Keratinocyte (primary cell): ENCODE measurements around the gene BMF. TPM values are rescaled to one million over a fixed set of nuclear protein-coding genes. Genes with fewer than 3 reads are reported as not detected.

ENCODE experiments used
- DNase-seq: peaks from one replicate; pipeline ENCODE4 v3.0.0-alpha.2; 2011; ENCODE audit warnings: low read depth, missing footprints, low spot score
- FAIRE-seq: peaks from 2 replicates; lab custom pipeline; 2011; peaks lifted over from hg19 to GRCh38; lab: Jason Lieb, UNC
- H2AFZ ChIP-seq: 2 replicates; pipeline ENCODE4 v1.6.0; 2012; ENCODE audit warnings: low read length, control low read depth, inconsistent platforms; ENCODE audit not compliant: control insufficient read depth
- H3K27ac ChIP-seq: 2 replicates; pipeline ENCODE4 v1.5.1; 2011; ENCODE audit warnings: low read length; ENCODE audit not compliant: control insufficient read depth, insufficient read depth
- H3K27me3 ChIP-seq: 3 replicates; pipeline ENCODE4 v1.6.0; 2011; ENCODE audit warnings: low read length; ENCODE audit not compliant: control insufficient read depth, insufficient read depth; ENCODE audit errors: extremely low read depth
- H3K36me3 ChIP-seq, 2 experiments: 2 replicates in 1 of 2; 3 replicates in 1 of 2; pipeline ENCODE4 v1.5.1; 2011; ENCODE audit warnings: low read length in 2 of 2, mild to moderate bottlenecking in 1 of 2; ENCODE audit not compliant: control insufficient read depth in 2 of 2, insufficient read depth in 2 of 2; ENCODE audit errors: extremely low read depth in 1 of 2
- H3K4me1 ChIP-seq: 3 replicates; pipeline ENCODE4 v1.5.1; 2011; ENCODE audit warnings: low read length; ENCODE audit not compliant: control insufficient read depth, insufficient read depth; ENCODE audit errors: extremely low read depth
- H3K4me2 ChIP-seq: 3 replicates; pipeline ENCODE4 v1.6.0; 2011; ENCODE audit warnings: low read depth, low read length; ENCODE audit not compliant: control insufficient read depth, insufficient read depth; ENCODE audit errors: extremely low read depth
- H3K4me3 ChIP-seq, 3 experiments: fragments of 200-600 bp in 1 of 3; sonication (generic) in 1 of 3; 2 replicates in 2 of 3; 3 replicates in 1 of 3; pipeline ENCODE4 v1.5.1; 2011 to 2016; ENCODE audit warnings: low read length in 3 of 3, mild to moderate bottlenecking in 3 of 3, control low read depth in 2 of 3, inconsistent platforms in 1 of 3, low read depth in 1 of 3, mixed read lengths in 1 of 3, mixed run types in 1 of 3, moderate library complexity in 1 of 3; ENCODE audit not compliant: control insufficient read depth in 2 of 3, insufficient read depth in 2 of 3; ENCODE audit errors: extremely low read depth in 1 of 3
- H3K79me2 ChIP-seq: 2 replicates; pipeline ENCODE4 v1.6.0; 2012; ENCODE audit warnings: low read length; ENCODE audit not compliant: control insufficient read depth, insufficient read depth
- H3K9ac ChIP-seq: 3 replicates; pipeline ENCODE4 v1.6.0; 2011; ENCODE audit warnings: low read length; ENCODE audit not compliant: control insufficient read depth, insufficient read depth; ENCODE audit errors: extremely low read depth
- H3K9me1 ChIP-seq: 3 replicates; pipeline ENCODE4 v1.6.0; 2011; ENCODE audit warnings: low read length; ENCODE audit not compliant: control insufficient read depth, insufficient read depth; ENCODE audit errors: extremely low read depth
- H3K9me3 ChIP-seq: 2 replicates; pipeline ENCODE4 v1.5.1; 2012; ENCODE audit warnings: low read depth, low read length; ENCODE audit not compliant: control insufficient read depth
- H4K20me1 ChIP-seq: 3 replicates; pipeline ENCODE4 v1.6.0; 2011; ENCODE audit warnings: low read length; ENCODE audit not compliant: control insufficient read depth, insufficient read depth; ENCODE audit errors: extremely low read depth
- CTCF ChIP-seq, 3 experiments: IDR thresholded peaks in 1 of 3; conservative IDR thresholded peaks in 1 of 3; optimal IDR thresholded peaks in 1 of 3; 2 replicates in 2 of 3; 3 replicates in 1 of 3; pipeline versions ENCODE3 to v1.5.1; 2011; ENCODE audit warnings: low read length in 3 of 3, mild to moderate bottlenecking in 3 of 3, moderate library complexity in 2 of 3, control low read depth in 1 of 3, inconsistent platforms in 1 of 3; ENCODE audit not compliant: insufficient read depth in 2 of 3; ENCODE audit errors: extremely low read depth in 1 of 3
- EZH2 ChIP-seq: IDR thresholded peaks from one replicate; pipeline ENCODE4 v1.6.1; 2012; ENCODE audit warnings: inconsistent platforms, mild to moderate bottlenecking, low read length, moderate library complexity
- dilution Hi-C: fragments of 300-500 bp; cut with MboI; formaldehyde crosslinking; loops from one replicate; pipeline ENCODE4 v1.7.0; 2020; ENCODE audit warnings: low sequenced_read_pairs; ENCODE audit not compliant: extremely low pct_ligation_motif_present
- polyA plus RNA-seq, 5 experiments: library from polyadenylated mRNA; depleted of rRNA in 3 of 5; stranded (reverse) in 3 of 5; stranded (forward) in 1 of 5; unstranded in 1 of 5; fragments of >200 nt; gene quantifications; 1 replicate in 1 of 5; 2 replicates in 3 of 5; 3 replicates in 1 of 5; pipeline versions ENCODE4 v1.2.1 to v1.2.3, GENCODE V29; 2011 to 2012; ENCODE audit warnings: missing spikeins in 2 of 5, low read depth in 1 of 5, low replicate concordance in 1 of 5

BMF gene
- polyA plus RNA-seq, 1 donor (not counting 4 experiments of a cell fraction or from before 2014, with no cell fraction given), result 0.13 TPM

GRCh38 chr15:40048926-40049475 lies 59.7 kb downstream of the BMF start:
- no peak overlapping the region for H3K9ac ChIP-seq
- dilution Hi-C loops, result no loop called here
- no peak overlapping the region for H2AFZ ChIP-seq
- TF ChIP-seq CTCF (optimal IDR thresholded peaks at IDR 0.05 in 1 of 3, IDR thresholded peaks at IDR 0.05 in 1 of 3, conservative IDR thresholded peaks at IDR 0.05 in 1 of 3; ENCODE audit: extremely low read depth in 1 of 3, insufficient read depth in 2 of 3, low read length in 3 of 3) (no peak), EZH2 (no peak)
- H3K4me1 ChIP-seq, result peaks cover 33% of the 10 kb centered on the region
- peaks cover 4% of the 10 kb centered on the region for H4K20me1 ChIP-seq
- DNase-seq (no peak), FAIRE-seq (no peak)
- H3K27me3 ChIP-seq, result no peaks in the 10 kb centered on the region
- no peaks in the 10 kb centered on the region for H3K36me3 ChIP-seq
- H3K9me1 ChIP-seq, result peaks cover 3% of the 10 kb centered on the region
- H3K4me3 ChIP-seq, result no peak overlapping the region
- no peaks in the 10 kb centered on the region for H3K9me3 ChIP-seq
- no peak overlapping the region for H3K27ac ChIP-seq
- no peaks in the 10 kb centered on the region for H3K79me2 ChIP-seq
- no peak overlapping the region for H3K4me2 ChIP-seq

GRCh38 chr15:40048211-40048792 lies 60.4 kb downstream of the BMF start:
- H2AFZ ChIP-seq, result no peak overlapping the region
- no peaks in the 10 kb centered on the region for H3K9me3 ChIP-seq
- no peaks in the 10 kb centered on the region for H3K79me2 ChIP-seq
- TF ChIP-seq CTCF (optimal IDR thresholded peaks at IDR 0.05 in 1 of 3, IDR thresholded peaks at IDR 0.05 in 1 of 3, conservative IDR thresholded peaks at IDR 0.05 in 1 of 3; ENCODE audit: extremely low read depth in 1 of 3, insufficient read depth in 2 of 3, low read length in 3 of 3) (no peak), EZH2 (no peak)
- peak overlapping the region; percentile 28 for H3K27ac ChIP-seq
- H3K36me3 ChIP-seq, result no peaks in the 10 kb centered on the region
- dilution Hi-C loops, result no loop called here
- no peak overlapping the region for H3K9ac ChIP-seq
- no peak overlapping the region for H3K4me3 ChIP-seq
- no peak for DNase-seq
- peaks cover 4% of the 10 kb centered on the region for H4K20me1 ChIP-seq
- H3K4me2 ChIP-seq, result no peak overlapping the region
- FAIRE-seq, result no peak
- H3K27me3 ChIP-seq, result no peaks in the 10 kb centered on the region
- peaks cover 33% of the 10 kb centered on the region for H3K4me1 ChIP-seq
- peaks cover 3% of the 10 kb centered on the region for H3K9me1 ChIP-seq
